ENCODE measurements around the gene ATF3.

Gene ATF3

GRCh38 chr1:212664409-212665199 lies 56.0 kb downstream of the ATF3 start:
- no peak for DNase-seq
- no peaks in the 10 kb centered on the region for H3K27me3 ChIP-seq (replicated peaks)
- no peaks in the 10 kb centered on the region for H3K36me3 ChIP-seq (replicated peaks)
- in situ Hi-C loops (cut with HindIII; ENCODE audit: low pct_ligation_motif_present, low sequenced_read_pairs) = no loop called here
- no peak for TF ChIP-seq CTCF (IDR thresholded peaks at IDR 0.05; ENCODE audit: low read depth, low read length, missing control alignments)
- no peak overlapping the region for H3K27ac ChIP-seq
- H3K4me3 ChIP-seq (ENCODE audit: low read depth, low read length) = no peak overlapping the region

- TF ChIP-seq CTCF (IDR thresholded peaks at IDR 0.05; ENCODE audit: low read depth, low read length, missing control alignments) = peak; percentile 94
- no peaks in the 10 kb centered on the region for H3K36me3 ChIP-seq (replicated peaks)
- in situ Hi-C loops (cut with HindIII; ENCODE audit: low pct_ligation_motif_present, low sequenced_read_pairs) = no loop called here
Observed at GRCh38 chr1:212665241-212666115, 56.9 kb downstream of the ATF3 start.

GRCh38 chr1:212666116-212666775 lies 57.7 kb downstream of the ATF3 start:
- no peak for DNase-seq
- Histone ChIP-seq H3K4me3 (ENCODE audit: low read depth, low read length) (no peak overlapping the region), H3K27me3 (replicated peaks) (no peaks in the 10 kb centered on the region), H3K36me3 (replicated peaks) (no peaks in the 10 kb centered on the region), H3K27ac (peak overlapping the region; percentile 96)
- in situ Hi-C loops (cut with HindIII; ENCODE audit: low pct_ligation_motif_present, low sequenced_read_pairs) = no loop called here
- TF ChIP-seq CTCF (IDR thresholded peaks at IDR 0.05; ENCODE audit: low read depth, low read length, missing control alignments) = no peak

More at GRCh38 chr1:212665241-212666115, 56.9 kb downstream of the ATF3 start:
- Histone ChIP-seq H3K27ac (peak overlapping the region; percentile 67), H3K4me3 (ENCODE audit: low read depth, low read length) (peak overlapping the region; percentile 72), H3K27me3 (replicated peaks) (no peaks in the 10 kb centered on the region)
- peak; percentile 76 for DNase-seq

GRCh38 chr1:212667223-212668139 lies 58.9 kb downstream of the ATF3 start:
- in situ Hi-C loops (cut with HindIII; ENCODE audit: low pct_ligation_motif_present, low sequenced_read_pairs) = no loop called here
- TF ChIP-seq CTCF (IDR thresholded peaks at IDR 0.05; ENCODE audit: low read depth, low read length, missing control alignments) = peak; percentile 2
- DNase-seq = peak; percentile 99
- Histone ChIP-seq H3K4me3 (ENCODE audit: low read depth, low read length) (peak overlapping the region; percentile 31), H3K27ac (peak overlapping the region; percentile 96), H3K27me3 (replicated peaks) (no peaks in the 10 kb centered on the region), H3K36me3 (replicated peaks) (no peaks in the 10 kb centered on the region)

- Histone ChIP-seq H3K36me3 (replicated peaks) (no peaks in the 10 kb centered on the region), H3K4me3 (ENCODE audit: low read depth, low read length) (no peak overlapping the region), H3K27me3 (replicated peaks) (no peaks in the 10 kb centered on the region), H3K27ac (peak overlapping the region; percentile 96)
- in situ Hi-C loops (cut with HindIII; ENCODE audit: low pct_ligation_motif_present, low sequenced_read_pairs) = no loop called here
- no peak for DNase-seq
- TF ChIP-seq CTCF (IDR thresholded peaks at IDR 0.05; ENCODE audit: low read depth, low read length, missing control alignments) = no peak
Observed at GRCh38 chr1:212668477-212668876, 59.9 kb downstream of the ATF3 start.
